HepG2 (cell line): ENCODE data around the gene ATAD3C. TPM values are rescaled to one million over a fixed set of nuclear protein-coding genes. Genes with fewer than 3 reads are reported as not detected.

ENCODE experiments used
- AGO2 ChIP-seq: fragments of 200-400 bp; formaldehyde crosslinking; optimal IDR thresholded peaks from 2 replicates; pipeline ENCODE3; 2017; ENCODE audit warnings: mild to moderate bottlenecking, low read depth, low read length, moderate library complexity
- ETV5 ChIP-seq: IDR thresholded peaks from 2 replicates; pipeline ENCODE4 v1.6.1; 2018; ENCODE audit warnings: missing biosample characterization, missing genetic modification reagents, inconsistent platforms, borderline replicate concordance
- GABPB1 ChIP-seq: IDR thresholded peaks from 2 replicates; pipeline ENCODE4 v1.6.1; 2016; ENCODE audit warnings: mild to moderate bottlenecking, missing genetic modification reagents, moderate library complexity, missing compliant biosample characterization
- HNRNPL ChIP-seq: fragments of 200-400 bp; formaldehyde crosslinking; IDR thresholded peaks from 2 replicates; pipeline ENCODE4 v1.6.1; 2017; ENCODE audit warnings: mild to moderate bottlenecking, low read depth, low read length
- IKZF4 ChIP-seq: sonication (generic); formaldehyde crosslinking; IDR thresholded peaks from 2 replicates; pipeline ENCODE4 v1.5.1; 2020; ENCODE audit warnings: borderline replicate concordance, mild to moderate bottlenecking, low read depth, missing genetic modification reagents; ENCODE audit errors: not compliant biosample characterization
- KLF16 ChIP-seq, 2 experiments: sonication (generic) in 1 of 2; formaldehyde crosslinking in 1 of 2; IDR thresholded peaks; 2 replicates each; pipeline versions ENCODE4 v1.6.1 to v1.8.0; 2016 to 2023; ENCODE audit warnings: missing genetic modification reagents in 2 of 2, missing compliant biosample characterization in 1 of 2
- MED8 ChIP-seq: sonication (generic); formaldehyde crosslinking; IDR thresholded peaks from 2 replicates; pipeline ENCODE4 v1.8.1; 2023; ENCODE audit warnings: mild to moderate bottlenecking, missing genetic modification reagents; ENCODE audit not compliant: insufficient replicate concordance
- PTBP1 ChIP-seq: fragments of 200-400 bp; formaldehyde crosslinking; IDR thresholded peaks from 2 replicates; pipeline ENCODE4 v1.6.1; 2018; ENCODE audit warnings: low read length, low read depth; ENCODE audit not compliant: poor library complexity, severe bottlenecking
- RAD51 ChIP-seq: fragments of 450-650 bp; IDR thresholded peaks from 2 replicates; pipeline ENCODE4 v1.6.1; 2016; ENCODE audit warnings: borderline replicate concordance
- RARA ChIP-seq: IDR thresholded peaks from 2 replicates; pipeline ENCODE4 v1.6.1; 2016; ENCODE audit warnings: missing genetic modification reagents, missing compliant biosample characterization
- ZFP62 ChIP-seq: sonication (generic); formaldehyde crosslinking; IDR thresholded peaks from 2 replicates; pipeline ENCODE4 v1.4.0; 2020; ENCODE audit warnings: missing genetic modification reagents
- ZIK1 ChIP-seq: sonication (generic); formaldehyde crosslinking; IDR thresholded peaks from 2 replicates; pipeline ENCODE4 v1.5.0; 2020; ENCODE audit warnings: mild to moderate bottlenecking, low read depth, missing genetic modification reagents, borderline replicate concordance
- ZNF260 ChIP-seq: sonication (generic); formaldehyde crosslinking; IDR thresholded peaks from 2 replicates; pipeline ENCODE4 v1.4.0; 2020; ENCODE audit warnings: missing genetic modification reagents, low read depth, mild to moderate bottlenecking, borderline replicate concordance
- ZNF619 ChIP-seq: sonication (generic); formaldehyde crosslinking; IDR thresholded peaks from 2 replicates; pipeline ENCODE4 v1.4.0; 2020; ENCODE audit warnings: mild to moderate bottlenecking, missing genetic modification reagents
- ZNF746 ChIP-seq: sonication (generic); formaldehyde crosslinking; IDR thresholded peaks from 2 replicates; pipeline ENCODE4 v1.8.0; 2022; ENCODE audit warnings: mild to moderate bottlenecking, missing genetic modification reagents
- polyA plus RNA-seq, 8 experiments: library from polyadenylated mRNA; depleted of rRNA in 3 of 8; stranded (reverse) in 7 of 8; unstranded in 1 of 8; fragments of >200 nt; fragmentation: Illumina TruSeq in 4 of 8; extraction: Trizol in 4 of 8; gene quantifications; 2 replicates each; pipeline versions ENCODE4 v1.2.1 to v1.2.3, GENCODE V29; 2011 to 2016; ENCODE audit warnings: low read depth in 4 of 8, missing spikeins in 1 of 8, mixed read lengths in 1 of 8; ENCODE audit not compliant: insufficient read depth in 1 of 8
- total RNA-seq, 5 experiments: library from RNA; depleted of rRNA; stranded (reverse); fragments of >200 nt; fragmentation: Illumina TruSeq; extraction: Trizol; gene quantifications; 2 replicates each; pipeline ENCODE4 v1.2.3, GENCODE V29; 2016; ENCODE audit warnings: low read depth in 1 of 5
- TF ChIP-seq, protein P1 (sequence below): sonication (generic); formaldehyde crosslinking; IDR thresholded peaks from 2 replicates; pipeline ENCODE4 v1.4.0; 2020; ENCODE audit warnings: missing genetic modification reagents, borderline replicate concordance
- TF ChIP-seq, protein P2 (sequence below): sonication (generic); formaldehyde crosslinking; IDR thresholded peaks from 2 replicates; pipeline ENCODE4 v1.5.0; 2020; ENCODE audit warnings: mild to moderate bottlenecking, missing genetic modification reagents, borderline replicate concordance
- TF ChIP-seq, protein P3 (sequence below): sonication (generic); formaldehyde crosslinking; IDR thresholded peaks from 2 replicates; pipeline ENCODE4 v1.4.0; 2020; ENCODE audit warnings: missing genetic modification reagents
- TF ChIP-seq, protein P4 (sequence below): sonication (generic); formaldehyde crosslinking; conservative IDR thresholded peaks from 2 replicates; pipeline ENCODE4 v1.8.1; 2023; ENCODE audit warnings: missing genetic modification reagents

ATAD3C gene
- total and polyA plus RNA-seq, 2 of the 13 experiments (the other 11 are each of a cell fraction or from before 2014, with no cell fraction given), result 2.4 to 3.2 TPM

DNA sequence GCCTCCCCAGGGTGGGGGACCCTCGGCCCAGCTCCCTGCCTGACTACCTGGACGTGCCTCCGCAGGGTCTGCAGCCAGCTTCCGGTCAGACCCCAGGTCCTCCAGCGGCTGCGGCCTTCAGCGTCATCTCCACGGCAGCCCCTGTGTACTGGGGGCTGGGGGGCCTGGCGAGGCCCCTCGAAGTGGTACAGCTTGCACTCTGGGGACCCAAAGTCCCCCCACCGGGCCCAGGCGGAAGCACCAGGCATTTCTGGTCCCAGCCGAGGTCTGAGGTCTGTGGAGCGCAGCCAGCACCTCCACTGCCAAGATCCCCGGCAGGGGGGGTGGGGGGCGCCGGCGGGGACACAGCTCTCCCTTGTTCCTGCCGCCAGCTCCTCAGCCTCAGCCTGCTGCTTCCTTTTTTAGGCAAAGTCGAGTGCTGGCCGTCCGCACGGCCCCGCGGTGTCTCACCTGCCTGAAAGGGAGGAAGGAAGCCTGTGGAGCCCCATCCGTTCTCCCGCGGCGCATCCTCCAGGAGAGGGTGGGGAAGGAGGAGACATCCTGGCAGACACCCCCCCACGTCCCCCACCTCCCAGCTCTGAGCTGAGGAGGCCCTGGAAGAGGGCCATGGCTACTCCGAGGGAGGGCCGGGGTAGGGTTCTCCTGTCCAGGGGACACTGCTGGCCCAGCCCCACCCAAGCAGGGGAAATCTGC, 15.2 kb upstream of the ATAD3C start (continued):
- TF ChIP-seq, protein P1, sequence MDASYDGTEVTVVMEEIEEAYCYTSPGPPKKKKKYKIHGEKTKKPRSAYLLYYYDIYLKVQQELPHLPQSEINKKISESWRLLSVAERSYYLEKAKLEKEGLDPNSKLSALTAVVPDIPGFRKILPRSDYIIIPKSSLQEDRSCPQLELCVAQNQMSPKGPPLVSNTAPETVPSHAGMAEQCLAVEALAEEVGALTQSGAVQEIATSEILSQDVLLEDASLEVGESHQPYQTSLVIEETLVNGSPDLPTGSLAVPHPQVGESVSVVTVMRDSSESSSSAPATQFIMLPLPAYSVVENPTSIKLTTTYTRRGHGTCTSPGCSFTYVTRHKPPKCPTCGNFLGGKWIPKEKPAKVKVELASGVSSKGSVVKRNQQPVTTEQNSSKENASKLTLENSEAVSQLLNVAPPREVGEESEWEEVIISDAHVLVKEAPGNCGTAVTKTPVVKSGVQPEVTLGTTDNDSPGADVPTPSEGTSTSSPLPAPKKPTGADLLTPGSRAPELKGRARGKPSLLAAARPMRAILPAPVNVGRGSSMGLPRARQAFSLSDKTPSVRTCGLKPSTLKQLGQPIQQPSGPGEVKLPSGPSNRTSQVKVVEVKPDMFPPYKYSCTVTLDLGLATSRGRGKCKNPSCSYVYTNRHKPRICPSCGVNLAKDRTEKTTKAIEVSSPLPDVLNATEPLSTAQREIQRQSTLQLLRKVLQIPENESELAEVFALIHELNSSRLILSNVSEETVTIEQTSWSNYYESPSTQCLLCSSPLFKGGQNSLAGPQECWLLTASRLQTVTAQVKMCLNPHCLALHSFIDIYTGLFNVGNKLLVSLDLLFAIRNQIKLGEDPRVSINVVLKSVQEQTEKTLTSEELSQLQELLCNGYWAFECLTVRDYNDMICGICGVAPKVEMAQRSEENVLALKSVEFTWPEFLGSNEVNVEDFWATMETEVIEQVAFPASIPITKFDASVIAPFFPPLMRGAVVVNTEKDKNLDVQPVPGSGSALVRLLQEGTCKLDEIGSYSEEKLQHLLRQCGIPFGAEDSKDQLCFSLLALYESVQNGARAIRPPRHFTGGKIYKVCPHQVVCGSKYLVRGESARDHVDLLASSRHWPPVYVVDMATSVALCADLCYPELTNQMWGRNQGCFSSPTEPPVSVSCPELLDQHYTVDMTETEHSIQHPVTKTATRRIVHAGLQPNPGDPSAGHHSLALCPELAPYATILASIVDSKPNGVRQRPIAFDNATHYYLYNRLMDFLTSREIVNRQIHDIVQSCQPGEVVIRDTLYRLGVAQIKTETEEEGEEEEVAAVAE, result no peak
- TF ChIP-seq MED8 (CRISPR knock-in tag) (peak; percentile 72), PTBP1 (peak; percentile 16), RARA (CRISPR knock-in tag) (peak; percentile 39), ZIK1 (CRISPR knock-in tag) (no peak), IKZF4 (peak; percentile 11), ZFP62 (CRISPR knock-in tag) (no peak), ZNF746 (CRISPR knock-in tag) (0 out of 2 replicates have a peak, but pooled peaks have one; percentile 3), ETV5 (CRISPR knock-in tag) (peak; percentile 42; the same call in 1 of the 2 replicates), KLF16 (CRISPR knock-in tag; IDR thresholded peaks at IDR 0.05) (no peak), AGO2 (peak; percentile 94), ZNF619 (CRISPR knock-in tag) (no peak), RAD51 (no peak), ZNF260 (CRISPR knock-in tag) (no peak), HNRNPL (0 out of 2 replicates have a peak, but pooled peaks have one; percentile 38), GABPB1 (peak; percentile 70)
- TF ChIP-seq, protein P2, sequence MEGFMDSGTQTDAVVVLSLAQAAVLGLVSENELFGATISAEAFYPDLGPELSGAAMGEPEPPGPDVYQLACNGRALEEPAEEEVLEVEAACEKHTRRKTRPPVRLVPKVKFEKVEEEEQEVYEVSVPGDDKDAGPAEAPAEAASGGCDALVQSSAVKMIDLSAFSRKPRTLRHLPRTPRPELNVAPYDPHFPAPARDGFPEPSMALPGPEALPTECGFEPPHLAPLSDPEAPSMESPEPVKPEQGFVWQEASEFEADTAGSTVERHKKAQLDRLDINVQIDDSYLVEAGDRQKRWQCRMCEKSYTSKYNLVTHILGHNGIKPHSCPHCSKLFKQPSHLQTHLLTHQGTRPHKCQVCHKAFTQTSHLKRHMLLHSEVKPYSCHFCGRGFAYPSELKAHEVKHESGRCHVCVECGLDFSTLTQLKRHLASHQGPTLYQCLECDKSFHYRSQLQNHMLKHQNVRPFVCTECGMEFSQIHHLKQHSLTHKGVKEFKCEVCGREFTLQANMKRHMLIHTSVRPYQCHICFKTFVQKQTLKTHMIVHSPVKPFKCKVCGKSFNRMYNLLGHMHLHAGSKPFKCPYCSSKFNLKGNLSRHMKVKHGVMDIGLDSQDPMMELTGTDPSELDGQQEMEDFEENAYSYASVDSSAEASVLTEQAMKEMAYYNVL, result 0 out of 2 replicates have a peak, but pooled peaks have one; percentile 44
- TF ChIP-seq, protein P3, sequence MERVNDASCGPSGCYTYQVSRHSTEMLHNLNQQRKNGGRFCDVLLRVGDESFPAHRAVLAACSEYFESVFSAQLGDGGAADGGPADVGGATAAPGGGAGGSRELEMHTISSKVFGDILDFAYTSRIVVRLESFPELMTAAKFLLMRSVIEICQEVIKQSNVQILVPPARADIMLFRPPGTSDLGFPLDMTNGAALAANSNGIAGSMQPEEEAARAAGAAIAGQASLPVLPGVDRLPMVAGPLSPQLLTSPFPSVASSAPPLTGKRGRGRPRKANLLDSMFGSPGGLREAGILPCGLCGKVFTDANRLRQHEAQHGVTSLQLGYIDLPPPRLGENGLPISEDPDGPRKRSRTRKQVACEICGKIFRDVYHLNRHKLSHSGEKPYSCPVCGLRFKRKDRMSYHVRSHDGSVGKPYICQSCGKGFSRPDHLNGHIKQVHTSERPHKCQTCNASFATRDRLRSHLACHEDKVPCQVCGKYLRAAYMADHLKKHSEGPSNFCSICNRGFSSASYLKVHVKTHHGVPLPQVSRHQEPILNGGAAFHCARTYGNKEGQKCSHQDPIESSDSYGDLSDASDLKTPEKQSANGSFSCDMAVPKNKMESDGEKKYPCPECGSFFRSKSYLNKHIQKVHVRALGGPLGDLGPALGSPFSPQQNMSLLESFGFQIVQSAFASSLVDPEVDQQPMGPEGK, result peak; percentile 92
- TF ChIP-seq, protein P4, sequence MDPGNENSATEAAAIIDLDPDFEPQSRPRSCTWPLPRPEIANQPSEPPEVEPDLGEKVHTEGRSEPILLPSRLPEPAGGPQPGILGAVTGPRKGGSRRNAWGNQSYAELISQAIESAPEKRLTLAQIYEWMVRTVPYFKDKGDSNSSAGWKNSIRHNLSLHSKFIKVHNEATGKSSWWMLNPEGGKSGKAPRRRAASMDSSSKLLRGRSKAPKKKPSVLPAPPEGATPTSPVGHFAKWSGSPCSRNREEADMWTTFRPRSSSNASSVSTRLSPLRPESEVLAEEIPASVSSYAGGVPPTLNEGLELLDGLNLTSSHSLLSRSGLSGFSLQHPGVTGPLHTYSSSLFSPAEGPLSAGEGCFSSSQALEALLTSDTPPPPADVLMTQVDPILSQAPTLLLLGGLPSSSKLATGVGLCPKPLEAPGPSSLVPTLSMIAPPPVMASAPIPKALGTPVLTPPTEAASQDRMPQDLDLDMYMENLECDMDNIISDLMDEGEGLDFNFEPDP (CRISPR knock-in tag), result no peak
